Mucosa of descending colon (tissue), 3 donors: Measurements from ENCODE around the gene RCSD1. TPM values are rescaled to one million over a fixed set of nuclear protein-coding genes. Genes with fewer than 3 reads are reported as not detected.

Experiments used
- ATAC-seq: fragments of 200-7000 bp; cut with Tn5 transposase; one replicate; pipeline ENCODE4 v1.9.1; 2020; ENCODE audit warnings: mild to moderate bottlenecking, moderate library complexity
- DNase-seq, 3 donors: peaks; one replicate each; pipeline ENCODE4 v3.0.0-alpha.2; 2020
- H3K36me3 ChIP-seq: fragments of 200-600 bp; one replicate; pipeline ENCODE4 v1.8.0; 2021; ENCODE audit warnings: low read depth, mild to moderate bottlenecking
- H3K4me1 ChIP-seq: fragments of 200-600 bp; one replicate; pipeline ENCODE4 v1.8.0; 2021; ENCODE audit warnings: low read depth, mild to moderate bottlenecking
- H3K4me3 ChIP-seq: fragments of 200-600 bp; one replicate; pipeline ENCODE4 v1.8.0; 2021; ENCODE audit warnings: mild to moderate bottlenecking
- H3K9me3 ChIP-seq: fragments of 200-600 bp; one replicate; pipeline ENCODE4 v1.8.0; 2021; ENCODE audit warnings: mild to moderate bottlenecking
- intact Hi-C, 2 donors: fragments of 100-400 bp; cut with DNase I in 1 of 2; cut with micrococcal nuclease in 1 of 2; formaldehyde crosslinking; loops; one replicate each; pipeline versions ENCODE4 v1.11.0 to v1.11.1; 2022; cut with DNase I, micrococcal nuclease
- total RNA-seq, 3 donors: library from RNA; stranded (reverse); fragmentation: NEBNext Ultra II Directional in 2 of 3; extraction: Animal tissue kit (Norgen Biotek cat#: 25700) in 2 of 3; gene quantifications; one replicate each; pipeline versions ENCODE4 v1.2.1 to v1.2.4, GENCODE V29; 2021 to 2023
- TF ChIP-seq, protein P1 (sequence below): fragments of 200-600 bp; IDR thresholded peaks from one replicate; pipeline ENCODE4 v1.8.0; 2022; ENCODE audit warnings: antibody characterized with exemption, mild to moderate bottlenecking
- donor health status: DM: no; HTN: no; CAD: no; lungs with moderate emphysema.
- donor health status: DM: no; HTN: no; CAD: no.
- donor health status: DM: no; HTN: yes; CAD: no.

RCSD1 gene
- total RNA-seq, 3 donors from 2014 or later = 3.9 to 10.8 (median 8.4) TPM

DNA sequence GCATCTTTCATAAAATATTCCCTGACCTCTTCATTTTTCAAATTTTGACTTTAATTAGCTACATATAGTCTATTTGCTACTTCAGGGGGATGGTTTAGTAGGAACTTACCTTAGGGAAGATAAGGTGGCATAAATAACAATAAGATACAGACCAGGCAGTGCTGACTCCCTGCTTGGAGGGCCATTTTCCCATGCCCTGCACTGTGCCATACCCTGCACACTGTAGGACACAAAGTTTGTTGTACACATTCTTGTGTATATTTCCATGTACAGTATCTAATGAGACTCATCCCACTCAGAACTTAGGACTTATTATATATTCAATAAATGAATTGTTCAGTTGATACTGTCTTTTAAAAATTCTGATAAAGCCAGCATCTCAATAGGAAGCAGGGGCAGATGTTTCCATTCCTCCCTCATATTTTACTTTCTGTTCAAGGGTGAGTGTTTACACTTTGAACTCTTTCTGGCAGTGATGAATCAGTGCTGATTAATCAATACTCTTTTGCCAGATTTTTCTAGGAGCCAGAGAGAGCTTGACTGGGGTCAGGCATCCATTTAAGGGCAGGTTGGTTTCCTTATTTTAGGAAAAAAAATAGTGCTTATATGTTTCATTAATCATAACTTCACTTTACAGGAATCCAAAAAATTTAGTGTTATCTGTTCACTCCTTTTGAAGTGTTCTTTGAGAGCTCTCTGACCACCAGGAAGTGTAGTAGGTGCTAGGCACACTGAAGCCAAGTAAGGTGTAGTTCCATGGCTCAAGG lies 122.4 kb downstream of the RCSD1 start:
- intact Hi-C loops = no loop called here
- peaks cover 32% of the 10 kb centered on the region for H3K4me1 ChIP-seq
- no peak overlapping the region for H3K4me3 ChIP-seq
- H3K9me3 ChIP-seq = no peaks in the 10 kb centered on the region
- TF ChIP-seq, protein P1, sequence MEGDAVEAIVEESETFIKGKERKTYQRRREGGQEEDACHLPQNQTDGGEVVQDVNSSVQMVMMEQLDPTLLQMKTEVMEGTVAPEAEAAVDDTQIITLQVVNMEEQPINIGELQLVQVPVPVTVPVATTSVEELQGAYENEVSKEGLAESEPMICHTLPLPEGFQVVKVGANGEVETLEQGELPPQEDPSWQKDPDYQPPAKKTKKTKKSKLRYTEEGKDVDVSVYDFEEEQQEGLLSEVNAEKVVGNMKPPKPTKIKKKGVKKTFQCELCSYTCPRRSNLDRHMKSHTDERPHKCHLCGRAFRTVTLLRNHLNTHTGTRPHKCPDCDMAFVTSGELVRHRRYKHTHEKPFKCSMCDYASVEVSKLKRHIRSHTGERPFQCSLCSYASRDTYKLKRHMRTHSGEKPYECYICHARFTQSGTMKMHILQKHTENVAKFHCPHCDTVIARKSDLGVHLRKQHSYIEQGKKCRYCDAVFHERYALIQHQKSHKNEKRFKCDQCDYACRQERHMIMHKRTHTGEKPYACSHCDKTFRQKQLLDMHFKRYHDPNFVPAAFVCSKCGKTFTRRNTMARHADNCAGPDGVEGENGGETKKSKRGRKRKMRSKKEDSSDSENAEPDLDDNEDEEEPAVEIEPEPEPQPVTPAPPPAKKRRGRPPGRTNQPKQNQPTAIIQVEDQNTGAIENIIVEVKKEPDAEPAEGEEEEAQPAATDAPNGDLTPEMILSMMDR = no peak
- no peaks in the 10 kb centered on the region for H3K36me3 ChIP-seq
- ATAC-seq (no peak), DNase-seq (no peak)

DNA sequence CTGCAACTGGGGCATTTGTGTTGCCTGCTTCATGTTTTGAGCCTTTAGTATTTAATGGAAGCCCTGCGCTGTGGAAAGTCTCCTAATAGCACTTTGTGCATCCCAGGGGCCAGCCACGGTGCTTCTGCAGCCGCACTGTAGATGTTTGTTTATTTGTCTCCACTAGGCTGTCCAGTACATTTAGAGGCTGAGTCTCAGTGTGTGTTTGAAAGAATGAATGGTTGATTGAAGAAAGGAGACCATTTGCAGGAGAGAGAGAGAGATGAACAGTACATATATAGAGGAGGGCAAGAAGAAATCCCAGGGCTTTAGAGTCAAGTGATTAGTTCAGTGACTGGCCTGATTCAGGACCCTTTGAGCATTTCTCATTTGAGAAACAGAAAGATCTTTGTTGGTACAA lies 125.6 kb downstream of the RCSD1 start:
- H3K4me1 ChIP-seq = peaks cover 44% of the 10 kb centered on the region
- H3K36me3 ChIP-seq = no peaks in the 10 kb centered on the region
- TF ChIP-seq, protein P1 = no peak
- no peaks in the 10 kb centered on the region for H3K9me3 ChIP-seq
- intact Hi-C loops = no loop called here
- DNase-seq (no peak), ATAC-seq (no peak)
- H3K4me3 ChIP-seq = no peak overlapping the region

Other genes with a start within 250 kb of the RCSD1 start
- 1 to 10 TPM; 4.6 to 6.1 (median 4.6) TPM for gene CD247, start 111.7 kb upstream of the RCSD1 start, total RNA-seq
- gene CREG1, start 76.5 kb upstream of the RCSD1 start, total RNA-seq = 10 to 100 TPM; 47.8 to 70.6 (median 58.7) TPM
- 100 to 1,000 TPM in 2 of 3 donors, 10 to 100 TPM in 1; 95.6 to 117 (median 103) TPM for gene MPZL1, start 91.8 kb downstream of the RCSD1 start, total RNA-seq